ENCODE data around the gene TRAK2.

- TF ChIP-seq CTCF (IDR thresholded peaks at IDR 0.05; ENCODE audit: low read length) (no peak), EZH2 (IDR thresholded peaks at IDR 0.05; ENCODE audit: borderline replicate concordance, low read length) (no peak)
Observed at GRCh38 chr2:201414099-201415023, 36.9 kb downstream of the TRAK2 start.

All from OCI-LY1 (cell line).